HG03196 (cell line): ENCODE measurements around the gene CUL4B.
A peak's percentile ranks its signal among the peaks of the same experiment; 100 is the strongest.
"Not testable (repeated sequence)": the region's sequence is repeated elsewhere in the genome, so short reads cannot be mapped to it uniquely, and the experiment has no call there.

Experiments
- ATAC-seq: cut with Tn5 transposase; IDR thresholded peaks from one replicate; pipeline ENCODE4 v1.9.1; 2021; ENCODE audit not compliant: unreplicated experiment

CUL4B gene

DNA sequence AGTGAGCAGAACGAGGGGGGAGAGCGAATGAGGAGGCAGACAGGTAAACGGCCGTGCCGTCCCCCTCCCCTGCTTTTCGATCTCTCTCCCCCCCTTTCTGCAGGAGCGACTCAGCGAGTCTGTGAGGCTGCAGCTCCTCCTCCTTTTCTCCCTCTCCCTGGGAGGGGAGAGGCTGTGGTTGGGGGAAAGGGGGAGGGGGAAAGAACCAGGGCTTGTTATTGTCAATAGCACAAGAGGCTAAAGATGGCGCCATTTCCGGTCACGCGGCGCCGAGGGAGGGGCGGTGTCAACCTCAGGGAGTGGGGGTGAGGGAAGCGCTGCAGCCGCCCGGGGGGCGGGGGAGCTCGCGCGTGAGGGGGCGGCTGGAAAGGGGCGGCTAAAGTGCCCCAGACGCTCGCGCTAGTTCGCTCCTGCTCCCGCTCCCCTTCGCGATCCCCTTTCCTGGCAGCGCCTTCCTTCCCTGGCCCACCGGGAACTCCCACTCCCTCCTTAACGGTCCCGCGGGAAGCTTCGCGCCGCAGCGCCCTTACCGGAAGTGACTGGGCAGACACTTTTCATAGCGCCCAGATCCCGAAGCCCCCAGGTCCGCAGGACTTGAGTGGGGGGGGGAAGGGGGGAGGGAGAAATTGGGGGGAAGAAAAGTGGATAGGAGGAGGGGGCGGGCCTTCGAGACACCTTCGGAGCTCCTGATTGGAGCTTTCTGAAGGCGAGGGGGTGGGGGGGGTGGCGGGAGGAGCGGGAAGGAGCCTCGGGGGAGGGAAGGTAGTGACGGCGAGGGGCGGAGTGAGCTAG lies at the start of gene CUL4B:
CUL4B (minus strand) TSS at position 121 of the 792 bp plus-strand sequence. CDS start 324 bp downstream, outside the sequence.
- ATAC-seq: peak; percentile 86

- ATAC-seq: peak; percentile 60
These were observed 43.6 kb upstream of the CUL4B start for GRCh38 chrX:120604361-120604782.

DNA sequence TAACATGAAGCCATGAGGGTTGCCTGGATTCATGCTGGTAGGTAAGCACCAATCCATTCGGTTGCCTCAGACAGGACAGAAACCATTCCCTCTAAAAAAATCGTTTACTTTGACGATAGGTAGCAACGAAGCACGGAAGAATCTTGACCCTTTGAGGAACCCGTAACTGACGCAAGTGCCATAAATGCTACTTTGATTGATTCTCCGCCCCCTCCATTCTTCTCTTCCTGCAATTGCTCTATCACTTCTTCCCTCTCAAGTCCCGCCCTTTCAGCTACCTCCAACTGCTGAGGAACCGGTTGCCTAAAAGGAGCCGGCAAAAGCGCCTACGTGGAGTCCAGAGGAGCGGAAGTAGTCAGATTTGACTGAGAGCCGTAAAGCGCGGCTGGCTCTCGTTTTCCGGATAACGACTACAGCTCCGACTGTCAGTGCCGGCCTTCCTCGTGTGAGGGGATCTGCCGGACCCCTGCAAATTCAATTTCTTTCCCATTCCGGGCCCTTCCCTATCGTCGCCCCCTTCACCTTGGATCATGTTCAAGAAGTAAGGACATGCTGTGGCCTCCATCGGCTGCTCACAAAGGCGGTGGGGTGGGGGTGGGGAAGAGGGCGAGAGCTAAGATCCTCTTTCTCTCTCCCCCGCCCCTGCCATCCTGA lies 43.1 kb upstream of the CUL4B start, which contains the start of gene MCTS1:
MCTS1 (plus strand) TSS at position 395 of the 654 bp plus-strand sequence; CDS start at position 531, 136 bp downstream.
- peak; percentile 96 for ATAC-seq

DNA sequence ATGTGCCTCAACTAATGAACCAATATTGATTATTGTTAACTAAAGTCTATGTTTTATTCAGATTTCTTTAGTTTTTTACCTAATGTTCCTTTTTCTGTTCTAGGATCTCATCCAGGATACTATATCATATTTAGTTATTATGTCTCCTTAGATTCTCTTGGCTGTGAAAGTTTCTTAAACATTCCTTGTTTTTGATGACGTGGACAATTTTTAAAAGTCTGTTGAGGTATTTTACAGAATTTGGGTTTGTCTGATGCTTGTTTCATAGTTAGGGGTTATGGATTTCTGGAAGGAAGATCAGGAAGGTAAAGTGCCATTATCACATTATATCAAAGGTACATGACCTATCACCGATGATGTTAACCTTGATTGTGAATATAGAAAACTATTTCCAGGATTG lies 24.9 kb upstream of the CUL4B start:
- ATAC-seq: no peak

DNA sequence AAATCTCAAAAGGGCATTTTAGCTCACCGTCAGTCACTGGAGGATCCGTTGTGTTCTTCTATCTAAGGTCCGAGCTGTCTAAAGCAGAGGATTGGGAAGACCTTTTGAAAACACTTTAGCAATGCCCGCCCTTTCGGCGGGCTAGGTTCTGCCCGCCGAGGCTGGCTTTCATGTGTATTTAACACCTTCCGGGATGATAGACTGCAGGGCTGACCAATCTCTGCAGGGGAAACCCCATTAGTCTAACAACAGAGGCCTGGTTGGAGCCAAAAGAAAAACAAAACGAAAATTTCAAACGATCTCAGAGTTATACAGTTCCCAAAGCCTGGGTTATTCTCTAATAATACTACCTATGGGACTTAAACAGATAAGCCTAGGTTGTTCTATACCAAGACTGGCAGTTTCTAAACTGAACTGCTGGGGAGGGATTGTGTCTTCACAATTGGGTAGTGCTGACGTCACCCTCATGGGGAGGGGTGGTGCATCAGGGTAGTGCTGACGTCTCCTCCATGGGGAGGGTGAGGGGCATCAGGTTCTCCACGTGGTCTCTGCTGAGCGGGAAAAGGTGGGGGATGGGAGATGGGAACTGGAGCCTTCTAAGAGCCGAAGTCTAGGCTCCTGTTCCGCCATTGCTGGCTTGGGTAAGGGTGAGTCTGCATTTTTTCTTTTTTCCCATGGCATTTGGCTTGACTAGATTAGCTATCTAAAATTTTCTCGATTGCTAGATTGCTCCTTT lies 14.8 kb upstream of the CUL4B start:
- no peak for ATAC-seq

GRCh38 chrX:120573806-120574205 lies 13.0 kb upstream of the CUL4B start:
- not testable (repeated sequence) for ATAC-seq

DNA sequence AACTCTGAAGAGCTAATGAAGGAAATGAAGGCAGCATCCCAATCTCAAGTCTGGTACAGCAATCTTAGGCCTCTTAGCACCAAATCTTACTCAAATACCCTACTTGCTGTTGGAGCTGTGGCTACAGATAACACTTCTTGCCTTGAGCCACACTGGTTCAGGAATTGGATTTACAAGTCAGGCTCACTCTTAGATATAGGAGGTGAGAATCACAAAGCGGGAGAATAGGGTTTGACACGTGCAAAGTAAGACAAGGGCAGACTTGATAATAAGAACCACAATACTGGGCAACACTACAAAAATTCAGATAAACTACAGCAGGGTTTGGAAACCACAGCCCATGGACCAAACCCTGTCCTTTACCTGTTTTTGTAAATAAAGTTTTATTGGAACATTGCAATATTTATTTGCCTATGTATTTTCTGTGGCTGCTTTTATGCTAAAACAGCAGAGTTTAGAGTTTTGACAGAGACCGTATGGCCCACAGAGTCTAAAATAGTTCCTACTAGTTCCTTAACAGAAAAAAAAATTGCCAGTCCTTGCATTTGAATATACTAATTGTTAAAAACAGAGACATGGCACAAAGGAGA lies 9.3 kb upstream of the CUL4B start:
- no peak for ATAC-seq

- ATAC-seq: no peak
These were observed 7.8 kb upstream of the CUL4B start for GRCh38 chrX:120568609-120569008.

GRCh38 chrX:120568035-120568434 lies 7.3 kb upstream of the CUL4B start:
- no peak for ATAC-seq

GRCh38 chrX:120566817-120567216 lies 6.1 kb upstream of the CUL4B start:
- ATAC-seq: no peak

- no peak for ATAC-seq
These were observed 4.2 kb upstream of the CUL4B start for GRCh38 chrX:120564925-120565324.

GRCh38 chrX:120562569-120562926 lies 1.8 kb upstream of the CUL4B start:
- no peak for ATAC-seq

DNA sequence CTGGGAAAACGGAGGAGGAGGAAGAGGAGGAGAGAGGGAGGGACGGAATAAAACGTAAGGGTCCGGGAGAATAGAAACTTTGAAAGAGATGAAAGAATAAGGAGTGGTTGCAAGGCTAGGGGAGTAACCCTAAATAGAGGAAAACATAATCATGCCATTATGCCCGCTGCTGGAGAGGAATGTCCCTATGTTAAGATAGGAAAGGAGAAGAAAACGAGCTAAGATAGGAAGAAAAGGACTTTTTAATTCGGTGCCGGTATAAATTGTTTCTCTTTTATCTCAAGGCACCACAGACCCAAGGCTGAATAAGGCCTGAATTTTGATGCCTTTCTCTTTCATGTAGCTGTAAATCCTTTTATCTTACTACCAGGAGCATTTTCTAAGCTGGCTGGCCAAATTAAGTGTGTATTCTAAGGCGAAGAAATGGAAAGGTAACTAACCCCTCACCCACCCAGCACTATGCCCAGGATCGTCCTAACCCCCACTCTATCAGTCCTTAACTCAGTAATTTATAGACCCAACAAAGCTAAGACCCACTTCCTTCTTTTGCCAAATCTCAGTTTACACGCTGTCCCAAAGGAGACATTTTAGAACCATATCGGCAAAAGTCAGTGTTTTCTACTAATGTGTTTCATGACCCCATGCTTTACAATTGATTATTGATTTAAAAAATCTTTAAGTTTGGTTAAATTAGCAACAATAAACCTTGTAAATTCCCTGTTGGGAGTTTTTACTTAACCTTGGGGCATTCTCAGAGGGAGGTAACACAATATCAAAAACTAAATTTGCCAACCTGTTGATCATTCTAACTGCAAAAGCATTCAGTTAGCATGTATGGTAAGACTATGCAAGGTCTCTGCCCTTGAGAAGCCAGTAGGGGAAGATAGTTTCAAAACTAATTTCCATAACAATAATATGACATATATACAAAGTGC lies 1.1 kb upstream of the CUL4B start:
- ATAC-seq: no peak

DNA sequence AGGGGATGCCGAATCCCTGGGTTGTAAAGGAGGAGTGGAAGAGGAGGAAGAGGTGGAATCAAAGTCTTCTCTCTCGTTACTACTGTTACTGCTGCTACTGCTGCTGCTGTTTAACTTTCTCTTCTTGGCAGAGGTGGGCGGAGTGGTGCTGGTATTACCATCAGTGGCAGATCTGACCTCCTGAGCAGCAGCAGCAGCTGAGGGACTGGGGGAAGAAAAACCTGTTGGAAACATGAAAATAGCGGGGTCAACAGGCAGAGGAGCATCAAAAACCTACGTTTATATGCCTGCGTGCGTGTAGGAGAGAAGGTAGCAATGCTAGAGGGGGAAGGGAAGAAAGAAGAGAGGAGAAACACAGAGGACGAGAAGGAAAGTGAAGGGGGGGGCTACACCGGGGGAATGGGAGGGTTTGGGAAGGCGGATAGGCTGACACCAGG lies 339 bp downstream of the CUL4B start:
- ATAC-seq: peak; percentile 30

GRCh38 chrX:120559804-120560203 lies 958 bp downstream of the CUL4B start:
- no peak for ATAC-seq

- ATAC-seq: no peak
These were observed 4.5 kb downstream of the CUL4B start for GRCh38 chrX:120556251-120556650.

- no peak for ATAC-seq
These were observed 11.0 kb downstream of the CUL4B start for GRCh38 chrX:120549483-120550452.

- ATAC-seq: no peak
These were observed 24.7 kb downstream of the CUL4B start for GRCh38 chrX:120536061-120536460.
